PC-3 (cell line): ENCODE results near the gene SLC8A1. TPM values are rescaled to one million over a fixed set of nuclear protein-coding genes. Genes with fewer than 3 reads are reported as not detected.
A peak's percentile ranks its signal among the peaks of the same experiment; 100 is the strongest.

Experiments used
- ATAC-seq: fragments of 200-7000 bp; cut with Tn5 transposase; 2 replicates; pipeline ENCODE4 v1.9.1; 2020; ENCODE audit warnings: mild to moderate bottlenecking, moderate library complexity
- BruUV-seq: library from RNA; stranded (reverse); fragments of 400-500 nt; replicated peaks from 2 replicates; lab custom pipeline; 2021; lab: Mats Ljungman, UMichigan
- CTCF ChIA-PET: fragments of 300-600 bp; sonication (Branson Sonifier 250); formaldehyde crosslinking; loops from one replicate; lab custom pipeline; 2022; ENCODE audit warnings: antibody characterized with exemption; lab: Charles Lee
- POLR2A ChIA-PET: fragments of 300-600 bp; sonication (Branson Sonifier 250); formaldehyde crosslinking; loops from one replicate; lab custom pipeline; 2022; ENCODE audit warnings: antibody characterized with exemption; ENCODE audit not compliant: unreplicated experiment; lab: Charles Lee
- DNase-seq: peaks from one replicate; pipeline ENCODE4 v3.0.0-alpha.2; 2015
- H2AFZ ChIP-seq: fragments of 300-600 bp; sonication (generic); 2 replicates; pipeline ENCODE4 v1.6.0; 2016; ENCODE audit warnings: antibody characterized with exemption, low read length
- H3F3A ChIP-seq: fragments of 300-600 bp; sonication (generic); one replicate; pipeline ENCODE4 v1.6.0; 2017; ENCODE audit warnings: antibody characterized with exemption, low read length, control low read depth, mild to moderate bottlenecking; ENCODE audit not compliant: unreplicated experiment
- H3K27ac ChIP-seq: fragments of 300-600 bp; sonication (generic); 2 replicates; pipeline ENCODE4 v1.5.1; 2016; ENCODE audit warnings: mild to moderate bottlenecking, low read length
- H3K27me3 ChIP-seq: fragments of 300-600 bp; sonication (generic); 2 replicates; pipeline ENCODE4 v1.6.1; 2016; ENCODE audit warnings: low read length, mixed read lengths
- H3K36me3 ChIP-seq: fragments of 300-600 bp; sonication (generic); 2 replicates; pipeline ENCODE4 v1.6.1; 2016; ENCODE audit warnings: low read depth, mixed run types, low read length, mixed read lengths
- H3K4me1 ChIP-seq: fragments of 300-600 bp; sonication (generic); 2 replicates; pipeline ENCODE4 v1.5.1; 2016; ENCODE audit warnings: low read length; ENCODE audit not compliant: insufficient read depth
- H3K4me2 ChIP-seq: fragments of 300-600 bp; sonication (generic); 2 replicates; pipeline ENCODE4 v1.6.0; 2016; ENCODE audit warnings: low read length
- H3K4me3 ChIP-seq: fragments of 300-600 bp; sonication (generic); 2 replicates; pipeline ENCODE4 v1.5.1; 2016; ENCODE audit warnings: mild to moderate bottlenecking, low read length, mixed read lengths
- H3K79me2 ChIP-seq: fragments of 300-600 bp; sonication (generic); 2 replicates; pipeline ENCODE4 v1.6.1; 2017; ENCODE audit warnings: low read length, mixed read lengths
- H3K9ac ChIP-seq: fragments of 300-600 bp; sonication (generic); 2 replicates; pipeline ENCODE4 v1.6.0; 2016; ENCODE audit warnings: mild to moderate bottlenecking, low read length
- H3K9me2 ChIP-seq: fragments of 300-600 bp; sonication (generic); replicated peaks from 2 replicates; pipeline ENCODE4 v1.6.1; 2016; ENCODE audit warnings: mixed run types, low read length, mixed read lengths
- H3K9me3 ChIP-seq: fragments of 300-600 bp; sonication (generic); 2 replicates; pipeline ENCODE4 v1.6.1; 2016; ENCODE audit warnings: low read length, mixed read lengths
- H4K20me1 ChIP-seq: fragments of 300-600 bp; sonication (generic); 2 replicates; pipeline ENCODE4 v1.6.1; 2016; ENCODE audit warnings: low read length, mixed read lengths
- EZH2 ChIP-seq: fragments of 300-600 bp; sonication (generic); IDR thresholded peaks from one replicate; pipeline ENCODE4 v1.6.1; 2017; ENCODE audit warnings: antibody characterized with exemption, mild to moderate bottlenecking, low read length; ENCODE audit not compliant: unreplicated experiment
- EZH2phosphoT487 ChIP-seq: fragments of 300-600 bp; sonication (generic); IDR thresholded peaks from 2 replicates; pipeline ENCODE4 v1.6.1; 2018; ENCODE audit warnings: mild to moderate bottlenecking, antibody characterized with exemption, low read length, borderline replicate concordance
- intact Hi-C: fragments of 100-400 bp; cut with micrococcal nuclease; formaldehyde crosslinking; loops from 2 replicates; pipeline ENCODE4 v1.9.0; 2023
- total RNA-seq: library from RNA; depleted of rRNA; stranded (reverse); fragments of >200 nt; gene quantifications from 2 replicates; pipeline ENCODE4 v1.2.3, GENCODE V29; 2014
- TF ChIP-seq, protein P1 (sequence below): fragments of 300-600 bp; sonication (generic); conservative IDR thresholded peaks from 2 replicates; pipeline ENCODE4 v1.5.1; 2017; ENCODE audit warnings: antibody characterized with exemption, low read depth, mild to moderate bottlenecking, low read length

Gene SLC8A1
- total RNA-seq, 1 experiment from 2014 or later = 1.3 TPM

DNA sequence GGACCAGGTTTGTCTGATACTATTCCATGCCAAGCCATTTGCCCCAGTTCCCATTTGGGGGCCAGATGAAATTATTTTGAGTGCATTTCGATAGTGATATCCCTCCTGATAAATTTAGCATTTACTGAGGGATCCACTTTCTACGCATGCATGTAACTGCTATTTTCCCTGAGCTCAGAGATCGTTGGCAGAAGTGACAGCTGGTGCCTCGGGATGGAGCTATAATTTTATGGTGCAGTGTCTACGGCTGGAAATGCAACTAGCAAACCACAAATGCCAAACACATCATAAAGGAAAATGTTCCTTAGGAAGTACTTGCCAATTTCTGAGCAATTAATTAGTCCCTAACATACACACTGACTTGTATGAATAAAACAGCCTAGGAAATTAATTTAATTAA lies 254.8 kb downstream of the SLC8A1 start:
- Histone ChIP-seq H3K4me3 (no peak overlapping the region), H3K79me2 (no peaks in the 10 kb centered on the region), H3K9me3 (no peaks in the 10 kb centered on the region), H2AFZ (no peak overlapping the region), H3K4me1 (peaks cover 11% of the 10 kb centered on the region), H3K27ac (no peak overlapping the region), H3K9me2 (no peaks in the 10 kb centered on the region; the same call in 1 of the 2 replicates), H3F3A (no peaks in the 10 kb centered on the region), H4K20me1 (no peaks in the 10 kb centered on the region), H3K9ac (no peak overlapping the region), H3K4me2 (no peak overlapping the region), H3K36me3 (no peaks in the 10 kb centered on the region), H3K27me3 (no peaks in the 10 kb centered on the region)
- ATAC-seq (no peak), DNase-seq (no peak)
- intact Hi-C loops = no loop called here
- ChIA-PET CTCF (no interaction called here), POLR2A (no interaction called here)
- TF ChIP-seq, protein P1, sequence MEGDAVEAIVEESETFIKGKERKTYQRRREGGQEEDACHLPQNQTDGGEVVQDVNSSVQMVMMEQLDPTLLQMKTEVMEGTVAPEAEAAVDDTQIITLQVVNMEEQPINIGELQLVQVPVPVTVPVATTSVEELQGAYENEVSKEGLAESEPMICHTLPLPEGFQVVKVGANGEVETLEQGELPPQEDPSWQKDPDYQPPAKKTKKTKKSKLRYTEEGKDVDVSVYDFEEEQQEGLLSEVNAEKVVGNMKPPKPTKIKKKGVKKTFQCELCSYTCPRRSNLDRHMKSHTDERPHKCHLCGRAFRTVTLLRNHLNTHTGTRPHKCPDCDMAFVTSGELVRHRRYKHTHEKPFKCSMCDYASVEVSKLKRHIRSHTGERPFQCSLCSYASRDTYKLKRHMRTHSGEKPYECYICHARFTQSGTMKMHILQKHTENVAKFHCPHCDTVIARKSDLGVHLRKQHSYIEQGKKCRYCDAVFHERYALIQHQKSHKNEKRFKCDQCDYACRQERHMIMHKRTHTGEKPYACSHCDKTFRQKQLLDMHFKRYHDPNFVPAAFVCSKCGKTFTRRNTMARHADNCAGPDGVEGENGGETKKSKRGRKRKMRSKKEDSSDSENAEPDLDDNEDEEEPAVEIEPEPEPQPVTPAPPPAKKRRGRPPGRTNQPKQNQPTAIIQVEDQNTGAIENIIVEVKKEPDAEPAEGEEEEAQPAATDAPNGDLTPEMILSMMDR = no peak
- no peak for TF ChIP-seq EZH2
- TF ChIP-seq EZH2phosphoT487 = no peak
- no TSS peak for BruUV-seq

DNA sequence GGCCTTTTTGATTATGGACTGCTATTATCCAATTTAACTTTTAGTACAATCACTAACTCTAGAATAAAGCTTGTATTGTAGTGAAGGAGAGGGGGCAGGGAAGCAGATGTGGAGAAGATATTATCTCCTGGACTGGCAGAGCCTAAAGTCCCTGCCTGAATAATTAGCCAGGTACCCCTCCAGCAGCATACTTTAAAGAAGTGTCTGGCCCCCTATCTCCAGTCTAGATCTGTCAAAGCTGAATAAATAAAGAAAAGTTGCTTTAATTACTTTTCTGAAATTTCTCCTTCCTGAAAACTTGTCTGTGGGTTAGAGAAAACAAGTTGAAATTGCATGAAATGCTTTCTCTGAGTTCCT lies 258.2 kb downstream of the SLC8A1 start:
- no peaks in the 10 kb centered on the region for H3K36me3 ChIP-seq
- no peaks in the 10 kb centered on the region for H3K27me3 ChIP-seq
- ChIA-PET CTCF (no interaction called here), POLR2A (no interaction called here)
- BruUV-seq = no TSS peak
- TF ChIP-seq EZH2 (no peak), EZH2phosphoT487 (no peak)
- TF ChIP-seq, protein P1 = no peak
- no peak overlapping the region for H3K9ac ChIP-seq
- no peak overlapping the region for H3K4me3 ChIP-seq
- no peaks in the 10 kb centered on the region for H3K9me2 ChIP-seq
- H3F3A ChIP-seq = no peaks in the 10 kb centered on the region
- DNase-seq (no peak), ATAC-seq (no peak)
- intact Hi-C loops = no loop called here
- H2AFZ ChIP-seq = no peak overlapping the region
- H4K20me1 ChIP-seq = no peaks in the 10 kb centered on the region
- H3K4me2 ChIP-seq = no peak overlapping the region
- H3K79me2 ChIP-seq = no peaks in the 10 kb centered on the region
- H3K4me1 ChIP-seq = peaks cover 18% of the 10 kb centered on the region
- no peaks in the 10 kb centered on the region for H3K9me3 ChIP-seq
- H3K27ac ChIP-seq = no peak overlapping the region

DNA sequence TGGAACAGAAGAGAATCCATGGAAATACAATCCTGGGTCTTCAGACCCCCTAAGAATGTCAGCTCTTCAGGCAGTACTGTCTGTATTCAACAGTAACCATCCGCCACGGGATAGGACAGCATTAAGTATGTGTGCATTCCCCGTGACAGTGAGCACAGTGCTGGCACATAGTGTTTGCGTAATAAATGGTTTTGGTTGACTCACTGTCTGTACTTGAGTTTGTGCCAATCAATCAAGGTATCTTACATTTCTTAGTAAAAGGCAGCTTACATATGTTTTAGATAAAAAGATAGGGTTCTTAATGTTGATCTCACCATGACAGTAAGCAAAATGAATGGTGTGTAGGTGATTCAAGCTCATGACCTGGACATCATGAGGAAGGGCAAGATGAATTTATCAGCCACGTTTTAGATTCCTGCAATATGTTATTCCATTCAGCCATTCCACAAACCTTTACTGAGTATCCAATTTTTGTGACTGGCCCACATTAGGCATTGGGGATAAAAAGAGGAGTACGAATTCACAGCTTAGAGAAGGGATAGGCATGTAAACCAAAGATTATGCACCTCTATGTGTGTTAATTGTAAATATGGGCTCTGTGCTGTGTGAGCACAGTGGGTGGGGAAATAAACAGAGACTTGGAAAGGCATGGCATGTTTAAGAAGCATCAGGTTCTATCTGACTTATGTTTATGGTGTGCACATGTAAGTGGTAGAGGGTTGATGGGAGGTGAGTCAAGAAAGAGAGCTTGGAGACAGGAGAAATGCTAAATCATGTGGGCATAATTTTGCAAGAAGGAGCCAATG lies 258.8 kb downstream of the SLC8A1 start:
- Histone ChIP-seq H3K4me2 (peak overlapping the region; percentile 33), H3K79me2 (no peaks in the 10 kb centered on the region), H2AFZ (peak overlapping the region; percentile 27), H3K36me3 (no peaks in the 10 kb centered on the region), H3K4me1 (peaks cover 18% of the 10 kb centered on the region), H3F3A (no peaks in the 10 kb centered on the region), H3K9me2 (no peaks in the 10 kb centered on the region), H3K9me3 (no peaks in the 10 kb centered on the region), H4K20me1 (no peaks in the 10 kb centered on the region), H3K27me3 (no peaks in the 10 kb centered on the region), H3K9ac (no peak overlapping the region), H3K4me3 (no peak overlapping the region), H3K27ac (no peak overlapping the region)
- no TSS peak for BruUV-seq
- ATAC-seq (peak; percentile 61), DNase-seq (peak; percentile 87)
- POLR2A ChIA-PET = no interaction called here
- intact Hi-C loops = no loop called here
- TF ChIP-seq EZH2phosphoT487 (no peak), EZH2 (no peak)
- TF ChIP-seq, protein P1 = no peak
- CTCF ChIA-PET = no interaction called here
